ENCODE data around the gene RASSF5.
"Not testable (repeated sequence)": the region's sequence is repeated elsewhere in the genome, so short reads cannot be mapped to it uniquely, and the experiment has no call there.

RASSF5 gene

DNA sequence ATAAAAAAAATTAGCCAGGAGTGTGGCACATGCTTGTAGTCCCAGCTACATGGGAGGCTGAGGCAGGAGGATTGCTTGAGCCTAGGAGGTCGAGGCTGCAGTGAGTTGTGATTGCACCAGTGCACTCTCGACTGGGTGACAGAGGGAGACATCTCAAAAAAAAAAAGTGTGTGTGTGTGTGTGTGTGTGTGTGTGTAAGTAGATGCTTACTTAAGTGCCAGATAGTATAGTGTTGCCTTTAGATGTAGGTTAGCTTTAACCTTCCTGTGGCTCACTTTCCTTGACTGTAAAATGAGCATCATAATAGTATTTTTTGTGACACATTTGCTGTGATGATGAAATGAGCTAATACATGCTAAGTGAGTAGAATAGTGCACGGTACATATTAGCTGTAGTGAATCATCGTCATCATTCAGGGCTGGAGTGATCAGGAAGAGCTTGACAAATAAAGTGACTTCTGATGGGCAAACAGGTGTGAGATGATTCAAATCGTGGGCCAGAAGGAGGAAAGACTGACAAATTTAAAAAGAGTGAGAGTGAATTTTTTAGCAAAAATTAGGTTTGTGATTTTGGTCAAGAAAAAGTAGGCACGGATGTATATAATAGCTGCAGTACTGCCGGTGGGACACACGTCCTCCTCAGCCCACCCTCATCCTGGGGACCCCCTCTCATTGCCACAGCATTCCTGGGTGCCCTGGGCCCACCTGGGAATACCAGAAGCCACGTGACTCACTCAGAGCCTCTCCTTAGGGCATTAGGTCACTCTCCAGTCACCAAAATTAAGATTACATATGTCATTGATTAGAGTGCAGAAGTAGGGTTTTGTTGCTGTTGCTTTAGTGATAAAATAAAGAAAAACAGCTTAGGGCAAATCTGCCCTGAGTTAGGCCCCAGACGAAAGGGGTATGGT is 71.0 kb downstream of the RASSF5 start:
- Histone ChIP-seq H3K36me3 (ENCODE audit: control insufficient read depth, insufficient read depth, low read length) (no peaks in the 10 kb centered on the region), H3K4me3 (ENCODE audit: insufficient read depth, low read depth, low read length) (no peak overlapping the region), H3K27me3 (ENCODE audit: control insufficient read depth, insufficient read depth, low read length, poor library complexity, severe bottlenecking) (no peaks in the 10 kb centered on the region), H3K9me3 (ENCODE audit: control insufficient read depth, low read length) (no peaks in the 10 kb centered on the region), H3K4me1 (ENCODE audit: control insufficient read depth, insufficient read depth, low read length) (no peaks in the 10 kb centered on the region), H3K27ac (ENCODE audit: insufficient read depth, low read depth, low read length, poor library complexity, severe bottlenecking) (no peak overlapping the region)
- WGBS, 2 experiments, result 89 to 91% methylated on average over 10 of the region's 10 CpGs

DNA sequence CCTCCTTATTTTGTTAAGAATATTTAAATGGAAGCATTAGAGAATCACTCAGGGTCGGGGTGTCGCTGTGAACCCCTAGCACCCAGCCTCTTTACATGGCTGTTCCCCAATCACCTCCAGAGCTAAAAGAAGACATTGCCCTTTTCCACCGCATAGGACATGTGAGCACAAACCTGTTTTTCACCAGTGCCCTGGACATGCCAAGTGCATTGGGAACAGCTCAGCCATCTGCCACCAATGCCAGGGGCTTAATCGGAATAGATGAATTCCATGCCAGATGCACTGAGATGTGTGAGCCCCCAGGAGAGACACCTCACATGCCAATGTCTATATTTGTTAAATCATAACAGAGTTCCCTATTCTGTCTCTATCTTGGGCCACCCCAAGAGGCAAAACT is 71.6 kb downstream of the RASSF5 start:
- Histone ChIP-seq H3K9me3 (ENCODE audit: control insufficient read depth, low read length) (no peaks in the 10 kb centered on the region), H3K4me3 (ENCODE audit: insufficient read depth, low read depth, low read length) (no peak overlapping the region), H3K36me3 (ENCODE audit: control insufficient read depth, insufficient read depth, low read length) (no peaks in the 10 kb centered on the region), H3K27me3 (ENCODE audit: control insufficient read depth, insufficient read depth, low read length, poor library complexity, severe bottlenecking) (no peaks in the 10 kb centered on the region), H3K27ac (ENCODE audit: insufficient read depth, low read depth, low read length, poor library complexity, severe bottlenecking) (no peak overlapping the region), H3K4me1 (ENCODE audit: control insufficient read depth, insufficient read depth, low read length) (no peaks in the 10 kb centered on the region)
- WGBS, 2 experiments, result 90 to 92% methylated on average over 4 of the region's 4 CpGs

DNA sequence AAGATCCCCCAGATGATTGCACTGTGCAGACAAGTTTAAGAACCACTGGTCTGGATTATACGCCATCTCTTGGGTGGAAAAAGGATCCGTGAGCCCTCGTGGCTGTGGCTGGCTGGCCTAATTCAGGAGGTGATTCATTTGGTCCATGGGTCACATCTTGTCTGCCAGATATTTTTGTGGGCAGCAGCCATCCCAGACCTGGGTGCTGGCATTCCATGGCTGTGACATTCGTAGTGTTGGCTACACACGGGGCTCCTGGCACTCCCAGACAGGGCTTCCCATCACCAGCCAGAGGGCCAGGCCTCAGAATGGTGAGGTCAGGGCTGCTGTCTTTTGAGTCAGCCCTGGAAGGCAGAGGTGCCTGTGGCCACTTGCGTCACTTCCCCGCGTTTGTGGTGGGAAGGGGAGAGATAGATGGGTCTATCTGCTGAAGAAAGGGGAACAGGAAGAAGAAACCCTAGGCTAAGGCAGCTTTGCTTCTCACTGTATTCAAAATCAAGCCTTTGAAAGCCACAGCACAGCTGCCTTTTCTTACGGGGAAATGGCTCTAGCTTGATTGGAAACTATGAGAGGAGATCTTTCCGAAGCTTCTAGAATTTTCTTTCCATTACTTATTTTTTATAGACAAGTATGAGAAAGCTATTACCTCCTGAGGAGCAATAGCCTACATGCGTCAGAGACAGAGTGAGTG is 72.6 kb downstream of the RASSF5 start:
- 90 to 93% methylated on average over 11 of the region's 11 CpGs for WGBS, 2 experiments
- Histone ChIP-seq H3K36me3 (ENCODE audit: control insufficient read depth, insufficient read depth, low read length) (no peaks in the 10 kb centered on the region), H3K4me1 (ENCODE audit: control insufficient read depth, insufficient read depth, low read length) (no peaks in the 10 kb centered on the region), H3K9me3 (ENCODE audit: control insufficient read depth, low read length) (no peaks in the 10 kb centered on the region), H3K27me3 (ENCODE audit: control insufficient read depth, insufficient read depth, low read length, poor library complexity, severe bottlenecking) (no peaks in the 10 kb centered on the region), H3K27ac (ENCODE audit: insufficient read depth, low read depth, low read length, poor library complexity, severe bottlenecking) (no peak overlapping the region), H3K4me3 (ENCODE audit: insufficient read depth, low read depth, low read length) (no peak overlapping the region)

DNA sequence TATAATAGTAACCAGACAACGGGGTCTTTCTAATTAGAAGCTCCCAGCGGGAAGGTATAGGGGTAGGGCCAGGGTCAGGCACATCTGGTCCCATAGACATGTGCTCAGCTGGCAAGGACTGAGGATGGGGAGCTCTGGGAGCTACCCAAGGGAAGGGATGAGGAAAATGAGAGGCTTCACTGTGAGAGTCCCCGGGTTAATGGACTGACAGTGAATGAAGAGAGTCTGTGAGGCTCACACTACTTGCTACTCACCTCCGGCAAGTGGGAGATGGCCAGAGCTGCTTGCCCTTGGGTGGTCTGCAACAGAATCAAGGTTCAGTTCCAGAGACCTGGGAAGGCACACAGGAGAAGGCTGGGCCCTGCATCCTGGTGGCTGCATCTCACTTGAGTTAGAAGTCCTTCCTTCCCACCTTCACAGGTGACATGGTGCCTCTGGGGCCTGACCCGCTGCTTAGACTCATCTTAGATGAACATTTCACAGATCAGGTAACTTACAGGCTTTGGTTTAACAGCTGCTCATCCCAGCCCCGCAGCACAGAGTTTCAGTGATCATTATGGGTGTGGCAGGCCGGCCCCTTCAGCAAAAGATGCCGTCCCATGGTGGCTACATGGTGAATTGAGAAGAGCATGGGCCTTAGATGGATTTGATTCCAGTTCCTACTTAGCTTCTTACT is 73.2 kb downstream of the RASSF5 start:
- Histone ChIP-seq H3K4me1 (ENCODE audit: control insufficient read depth, insufficient read depth, low read length) (no peaks in the 10 kb centered on the region), H3K4me3 (ENCODE audit: insufficient read depth, low read depth, low read length) (no peak overlapping the region), H3K27ac (ENCODE audit: insufficient read depth, low read depth, low read length, poor library complexity, severe bottlenecking) (no peak overlapping the region), H3K9me3 (ENCODE audit: control insufficient read depth, low read length) (no peaks in the 10 kb centered on the region), H3K36me3 (ENCODE audit: control insufficient read depth, insufficient read depth, low read length) (no peaks in the 10 kb centered on the region), H3K27me3 (ENCODE audit: control insufficient read depth, insufficient read depth, low read length, poor library complexity, severe bottlenecking) (no peaks in the 10 kb centered on the region)
- 93 to 94% methylated on average over 8 of the region's 8 CpGs for WGBS, 2 experiments

DNA sequence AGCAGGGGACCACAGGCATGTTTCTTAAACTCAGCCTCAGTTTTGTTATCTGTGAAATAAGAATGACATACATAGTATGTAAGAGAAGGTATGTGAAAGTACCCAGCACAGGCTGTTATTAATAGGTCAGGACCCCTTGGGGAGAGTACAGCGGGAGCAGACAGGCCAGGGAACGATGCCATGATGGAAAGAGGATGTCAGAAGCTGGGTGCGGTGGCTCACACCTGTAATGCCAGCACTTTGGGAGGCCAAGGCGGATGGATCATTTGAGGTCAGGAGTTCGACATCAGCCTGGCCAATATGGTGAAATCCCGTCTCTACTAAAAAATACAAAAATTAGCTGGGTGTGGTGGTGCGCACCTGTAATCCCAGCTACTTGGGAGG is 73.8 kb downstream of the RASSF5 start:
- not testable (repeated sequence) for H3K9me3 ChIP-seq (ENCODE audit: control insufficient read depth, low read length); H3K4me1 ChIP-seq (ENCODE audit: control insufficient read depth, insufficient read depth, low read length); H3K36me3 ChIP-seq (ENCODE audit: control insufficient read depth, insufficient read depth, low read length); H3K4me3 ChIP-seq (ENCODE audit: insufficient read depth, low read depth, low read length); H3K27ac ChIP-seq (ENCODE audit: insufficient read depth, low read depth, low read length, poor library complexity, severe bottlenecking); H3K27me3 ChIP-seq (ENCODE audit: control insufficient read depth, insufficient read depth, low read length, poor library complexity, severe bottlenecking)
- 93 to 95% methylated on average over 7 of the region's 7 CpGs for WGBS, 2 experiments

DNA sequence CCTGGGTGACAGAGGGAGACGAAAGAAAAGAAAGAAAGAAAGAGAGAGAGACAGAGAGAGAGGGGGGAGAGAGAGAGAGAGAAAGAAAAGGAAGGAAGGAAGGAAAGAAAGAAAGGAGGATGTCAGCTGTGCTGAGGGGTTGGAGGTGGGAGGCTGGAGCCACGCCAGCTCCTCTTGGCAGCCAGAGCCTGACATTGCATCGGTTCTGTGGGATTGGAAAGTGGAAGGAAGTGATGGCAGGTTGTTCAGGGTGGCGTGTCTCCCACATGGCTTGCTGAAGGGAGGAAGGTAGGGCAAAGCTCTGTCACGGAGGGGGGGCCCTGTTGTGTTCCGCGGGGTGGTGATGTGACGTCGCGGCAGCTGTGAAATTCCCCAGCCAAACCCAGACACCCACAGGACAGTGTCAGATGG is 74.2 kb downstream of the RASSF5 start:
- H3K4me1 ChIP-seq (ENCODE audit: control insufficient read depth, insufficient read depth, low read length), result no peaks in the 10 kb centered on the region
- WGBS, 2 experiments, result 89 to 92% methylated on average over 10 of the region's 10 CpGs
- H3K27me3 ChIP-seq (ENCODE audit: control insufficient read depth, insufficient read depth, low read length, poor library complexity, severe bottlenecking), result no peaks in the 10 kb centered on the region
- no peaks in the 10 kb centered on the region for H3K36me3 ChIP-seq (ENCODE audit: control insufficient read depth, insufficient read depth, low read length)
- H3K27ac ChIP-seq (ENCODE audit: insufficient read depth, low read depth, low read length, poor library complexity, severe bottlenecking), result no peak overlapping the region
- H3K4me3 ChIP-seq (ENCODE audit: insufficient read depth, low read depth, low read length), result no peak overlapping the region
- no peaks in the 10 kb centered on the region for H3K9me3 ChIP-seq (ENCODE audit: control insufficient read depth, low read length)

DNA sequence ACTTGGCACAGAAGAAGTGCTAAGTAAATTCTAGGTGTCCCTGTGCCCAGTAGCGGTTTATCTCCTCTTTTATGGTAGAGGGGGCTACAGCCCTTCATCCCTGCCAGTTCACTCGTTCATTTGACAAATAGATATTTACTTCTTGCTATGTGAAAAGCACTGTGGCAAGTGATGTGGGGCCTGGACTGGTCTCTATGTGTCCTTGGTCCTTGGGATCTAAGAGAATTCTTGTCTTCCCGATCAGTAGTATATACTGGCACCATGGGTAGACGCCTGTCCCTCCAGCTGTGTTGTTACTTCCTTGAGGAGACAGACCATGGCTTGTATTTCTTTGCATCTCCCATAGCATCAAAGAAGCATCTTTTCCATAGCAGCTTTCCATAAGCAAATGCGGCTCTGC is 75.2 kb downstream of the RASSF5 start:
- H3K4me1 ChIP-seq (ENCODE audit: control insufficient read depth, insufficient read depth, low read length), result no peaks in the 10 kb centered on the region
- no peak overlapping the region for H3K4me3 ChIP-seq (ENCODE audit: insufficient read depth, low read depth, low read length)
- no peak overlapping the region for H3K27ac ChIP-seq (ENCODE audit: insufficient read depth, low read depth, low read length, poor library complexity, severe bottlenecking)
- H3K27me3 ChIP-seq (ENCODE audit: control insufficient read depth, insufficient read depth, low read length, poor library complexity, severe bottlenecking), result no peaks in the 10 kb centered on the region
- no peaks in the 10 kb centered on the region for H3K36me3 ChIP-seq (ENCODE audit: control insufficient read depth, insufficient read depth, low read length)
- no peaks in the 10 kb centered on the region for H3K9me3 ChIP-seq (ENCODE audit: control insufficient read depth, low read length)
- 93 to 94% methylated on average over 5 of the region's 5 CpGs for WGBS, 2 experiments

DNA sequence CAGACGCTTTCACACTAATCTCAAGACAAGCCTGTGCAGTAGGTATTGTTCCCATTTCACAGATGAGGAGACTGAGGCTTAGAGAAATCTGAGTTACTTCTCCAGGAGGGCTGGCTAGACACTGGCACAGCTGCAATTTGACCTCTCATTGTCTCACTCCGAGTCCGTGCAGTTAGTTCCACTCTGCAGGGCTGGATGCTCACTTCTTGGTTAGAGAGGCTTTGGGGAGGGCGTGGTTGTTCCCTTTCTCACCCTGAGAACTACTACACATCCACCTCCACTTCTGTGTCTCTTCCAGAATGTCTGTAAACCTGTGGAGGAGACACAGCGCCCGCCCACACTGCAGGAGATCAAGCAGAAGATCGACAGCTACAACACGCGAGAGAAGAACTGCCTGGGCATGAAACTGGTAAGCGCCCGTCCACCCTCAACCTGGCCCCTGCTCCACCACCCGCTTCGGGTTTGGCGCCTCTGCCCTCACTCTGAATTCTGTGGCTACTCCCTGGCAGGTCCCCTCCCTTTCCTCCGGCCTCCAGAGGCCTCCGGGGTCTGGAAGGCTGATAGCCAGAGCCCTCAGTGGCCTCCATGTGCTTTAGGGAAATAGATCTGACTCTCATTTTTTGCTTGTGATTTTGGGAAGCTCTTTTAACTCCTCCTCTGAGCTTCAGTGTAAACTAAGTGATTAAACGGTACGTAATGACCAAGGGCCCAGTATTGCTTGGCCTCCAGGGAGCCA is 75.8 kb downstream of the RASSF5 start:
- Histone ChIP-seq H3K27me3 (ENCODE audit: control insufficient read depth, insufficient read depth, low read length, poor library complexity, severe bottlenecking) (no peaks in the 10 kb centered on the region), H3K9me3 (ENCODE audit: control insufficient read depth, low read length) (no peaks in the 10 kb centered on the region), H3K4me1 (ENCODE audit: control insufficient read depth, insufficient read depth, low read length) (no peaks in the 10 kb centered on the region), H3K36me3 (ENCODE audit: control insufficient read depth, insufficient read depth, low read length) (no peaks in the 10 kb centered on the region), H3K4me3 (ENCODE audit: insufficient read depth, low read depth, low read length) (no peak overlapping the region), H3K27ac (ENCODE audit: insufficient read depth, low read depth, low read length, poor library complexity, severe bottlenecking) (no peak overlapping the region)
- 78 to 81% methylated on average over 18 of the region's 18 CpGs for WGBS, 2 experiments

DNA sequence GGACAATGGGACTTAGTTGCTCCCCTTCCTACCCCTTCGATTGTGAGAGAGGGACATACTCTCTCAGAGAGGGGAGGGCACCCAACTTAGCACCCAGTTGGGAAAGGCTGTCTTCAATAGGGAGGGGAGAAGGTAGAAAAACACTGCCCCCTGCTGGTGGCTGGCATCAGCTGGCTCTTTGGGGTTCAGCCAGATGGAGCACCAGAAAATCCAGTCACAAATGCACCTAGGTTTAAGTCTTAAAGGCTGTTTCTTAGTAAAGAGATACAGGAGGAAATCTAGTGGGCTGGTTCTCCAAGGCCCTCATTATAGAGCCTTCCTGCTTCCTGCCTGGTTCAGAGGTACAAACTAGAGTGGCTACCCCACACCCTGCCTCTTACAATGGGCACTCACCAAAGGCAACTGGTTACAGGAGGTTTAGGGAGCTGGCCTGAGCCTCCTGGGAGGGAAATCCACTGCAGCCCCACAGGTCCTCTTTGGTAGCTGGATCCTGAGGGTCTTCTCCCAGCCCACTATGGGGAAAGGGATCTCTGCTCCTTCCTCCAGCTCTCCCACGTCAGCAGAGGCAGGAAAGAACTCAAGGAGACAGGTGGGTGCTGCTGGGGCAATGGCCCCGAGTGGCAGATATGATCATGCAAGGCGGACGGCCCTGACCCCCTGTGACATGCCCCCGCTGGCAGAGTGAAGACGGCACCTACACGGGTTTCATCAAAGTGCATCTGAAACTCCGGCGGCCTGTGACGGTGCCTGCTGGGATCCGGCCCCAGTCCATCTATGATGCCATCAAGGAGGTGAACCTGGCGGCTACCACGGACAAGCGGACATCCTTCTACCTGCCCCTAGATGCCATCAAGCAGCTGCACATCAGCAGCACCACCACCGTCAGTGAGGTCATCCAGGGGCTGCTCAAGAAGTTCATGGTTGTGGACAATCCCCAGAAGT is 76.6 kb downstream of the RASSF5 start:
- H3K27ac ChIP-seq (ENCODE audit: insufficient read depth, low read depth, low read length, poor library complexity, severe bottlenecking), result no peak overlapping the region
- 86 to 92% methylated on average over 15 to 16 of the region's 16 CpGs for WGBS, 2 experiments
- no peaks in the 10 kb centered on the region for H3K9me3 ChIP-seq (ENCODE audit: control insufficient read depth, low read length)
- H3K36me3 ChIP-seq (ENCODE audit: control insufficient read depth, insufficient read depth, low read length), result no peaks in the 10 kb centered on the region
- H3K4me3 ChIP-seq (ENCODE audit: insufficient read depth, low read depth, low read length), result no peak overlapping the region
- H3K4me1 ChIP-seq (ENCODE audit: control insufficient read depth, insufficient read depth, low read length), result no peaks in the 10 kb centered on the region
- H3K27me3 ChIP-seq (ENCODE audit: control insufficient read depth, insufficient read depth, low read length, poor library complexity, severe bottlenecking), result no peaks in the 10 kb centered on the region

Data from ectodermal cell (in vitro differentiated cells).